Caco-2 (cell line): ENCODE results near the gene NLRP3. TPM values are rescaled to one million over a fixed set of nuclear protein-coding genes. Genes with fewer than 3 reads are reported as not detected.
"Not testable (repeated sequence)": the region's sequence is repeated elsewhere in the genome, so short reads cannot be mapped to it uniquely, and the experiment has no call there.

Experiments used
- BruUV-seq: library from RNA; stranded (reverse); fragments of 400-500 nt; replicated peaks from 2 replicates; lab custom pipeline; 2021; lab: Mats Ljungman, UMichigan
- CTCF ChIA-PET: fragments of 300-600 bp; sonication (Branson Sonifier 250); formaldehyde crosslinking; loops from one replicate; lab custom pipeline; 2022; ENCODE audit warnings: antibody characterized with exemption; lab: Charles Lee
- POLR2A ChIA-PET: fragments of 300-600 bp; sonication (Branson Sonifier 250); formaldehyde crosslinking; loops from one replicate; lab custom pipeline; 2022; ENCODE audit warnings: antibody characterized with exemption; lab: Charles Lee
- DNase-seq, 2 experiments: peaks; one replicate each; pipeline versions ENCODE4 v3.0.0 to v3.0.0-alpha.2; 2020 to 2022
- H3K27me3 ChIP-seq: replicated peaks from 2 replicates; pipeline ENCODE4 v1.6.0; 2011; ENCODE audit warnings: low read length; ENCODE audit not compliant: control insufficient read depth, insufficient read depth
- H3K36me3 ChIP-seq: 2 replicates; pipeline ENCODE4 v1.5.1; 2011; ENCODE audit warnings: low read length; ENCODE audit not compliant: control insufficient read depth, insufficient read depth
- H3K4me1 ChIP-seq: fragments of 250-450 bp; sonication (Bioruptor Pico); 2 replicates; pipeline ENCODE4 v1.5.1; 2020; ENCODE audit warnings: mild to moderate bottlenecking
- H3K4me3 ChIP-seq: 2 replicates; pipeline ENCODE4 v1.5.1; 2011; ENCODE audit warnings: low read depth, mild to moderate bottlenecking, control low read depth, low read length
- H3K9me3 ChIP-seq: fragments of 250-450 bp; sonication (Bioruptor Pico); 2 replicates; pipeline ENCODE4 v1.5.1; 2020; ENCODE audit warnings: mild to moderate bottlenecking, moderate library complexity
- H3K27ac Mint-ChIP-seq: one replicate; pipeline ENCODE4 v1.8.0; 2022; ENCODE audit warnings: mixed read lengths; ENCODE audit not compliant: unreplicated experiment
- H3K27me3 Mint-ChIP-seq: one replicate; pipeline ENCODE4 v1.8.0; 2022; ENCODE audit warnings: mixed read lengths; ENCODE audit not compliant: insufficient read depth, unreplicated experiment
- H3K36me3 Mint-ChIP-seq: one replicate; pipeline ENCODE4 v1.8.0; 2022; ENCODE audit warnings: mild to moderate bottlenecking, mixed read lengths; ENCODE audit not compliant: insufficient read depth, unreplicated experiment
- H3K4me1 Mint-ChIP-seq: one replicate; pipeline ENCODE4 v1.8.0; 2022; ENCODE audit warnings: low read depth, mixed read lengths; ENCODE audit not compliant: unreplicated experiment
- H3K4me3 Mint-ChIP-seq: one replicate; pipeline ENCODE4 v1.8.0; 2022; ENCODE audit warnings: mild to moderate bottlenecking, moderate library complexity, mixed read lengths; ENCODE audit not compliant: unreplicated experiment
- H3K9me3 Mint-ChIP-seq: one replicate; pipeline ENCODE4 v1.8.0; 2022; ENCODE audit warnings: mixed read lengths; ENCODE audit not compliant: unreplicated experiment
- CTCF ChIP-seq, 2 experiments: fragments of 200-600 bp in 1 of 2; IDR thresholded peaks; 1 replicate in 1 of 2; 2 replicates in 1 of 2; pipeline versions ENCODE4 v1.5.1 to v1.8.0; 2011 to 2022; ENCODE audit warnings: antibody characterized with exemption in 1 of 2, control low read depth in 1 of 2, inconsistent platforms in 1 of 2, low read depth in 1 of 2, low read length in 1 of 2, mild to moderate bottlenecking in 1 of 2, moderate library complexity in 1 of 2; ENCODE audit not compliant: insufficient read depth in 1 of 2, severe bottlenecking in 1 of 2, unreplicated experiment in 1 of 2
- intact Hi-C: fragments of 100-400 bp; cut with micrococcal nuclease; formaldehyde crosslinking; loops from one replicate; pipeline ENCODE4 v1.10.0; 2022; ENCODE audit not compliant: unreplicated experiment
- total RNA-seq: library from RNA; stranded (reverse); gene quantifications from 2 replicates; pipeline ENCODE4 v1.2.3, GENCODE V29; 2022

The NLRP3 gene
- total RNA-seq, 1 experiment from 2014 or later = not detected

GRCh38 chr1:247390116-247390791 lies 25.7 kb upstream of the NLRP3 start:
- no peak overlapping the region for H3K27ac Mint-ChIP-seq
- H3K27me3 Mint-ChIP-seq = peaks cover 4% of the 10 kb centered on the region
- Histone ChIP-seq H3K4me1 (no peaks in the 10 kb centered on the region), H3K4me3 (no peak overlapping the region), H3K27me3 (no peaks in the 10 kb centered on the region; the same call in 1 of the 2 replicates), H3K36me3 (no peaks in the 10 kb centered on the region), H3K9me3 (no peaks in the 10 kb centered on the region)
- H3K4me3 Mint-ChIP-seq = no peak overlapping the region
- DNase-seq = peak; percentile 77 to 82
- BruUV-seq = no TSS peak
- TF ChIP-seq CTCF (IDR thresholded peaks at IDR 0.05; ENCODE audit: insufficient read depth in 1 of 2, low read depth in 1 of 2, low read length in 1 of 2, severe bottlenecking in 1 of 2, unreplicated experiment in 1 of 2) = peak; percentile 77 to 90
- no peaks in the 10 kb centered on the region for H3K9me3 Mint-ChIP-seq
- CTCF ChIA-PET = interaction anchor here (0.6 to 1.7 kb wide), 8 partner anchors 11 to 824 kb away, joined by 3 to 6 read pairs (median 4); partner anchors contain the start of gene TFB2M
- POLR2A ChIA-PET = no interaction called here
- intact Hi-C loops = loop anchor here (1.0 kb wide), 3 partner anchors 62 to 186 kb away; no protein-coding TSS in a partner anchor
- peaks cover 7% of the 10 kb centered on the region for H3K4me1 Mint-ChIP-seq
- no peaks in the 10 kb centered on the region for H3K36me3 Mint-ChIP-seq

GRCh38 chr1:247390996-247391395 lies 25.0 kb upstream of the NLRP3 start:
- Histone ChIP-seq H3K9me3 (no peaks in the 10 kb centered on the region), H3K36me3 (no peaks in the 10 kb centered on the region), H3K4me3 (no peak overlapping the region), H3K4me1 (no peaks in the 10 kb centered on the region), H3K27me3 (no peaks in the 10 kb centered on the region; the same call in 1 of the 2 replicates)
- Mint-ChIP-seq H3K27ac (no peak overlapping the region), H3K4me3 (no peak overlapping the region), H3K27me3 (peaks cover 4% of the 10 kb centered on the region), H3K36me3 (no peaks in the 10 kb centered on the region), H3K9me3 (no peaks in the 10 kb centered on the region), H3K4me1 (peaks cover 7% of the 10 kb centered on the region)
- ChIA-PET CTCF (interaction anchor here (0.6 to 1.7 kb wide), 3 partner anchors 10 to 183 kb away, joined by 4 to 6 read pairs (median 5); no protein-coding TSS in a partner anchor), POLR2A (no interaction called here)
- BruUV-seq = no TSS peak
- DNase-seq = no peak
- intact Hi-C loops = loop anchor here (1.0 kb wide), 3 partner anchors 61 to 185 kb away; no protein-coding TSS in a partner anchor
- TF ChIP-seq CTCF (IDR thresholded peaks at IDR 0.05; ENCODE audit: insufficient read depth in 1 of 2, low read depth in 1 of 2, low read length in 1 of 2, severe bottlenecking in 1 of 2, unreplicated experiment in 1 of 2) = no peak

GRCh38 chr1:247392088-247392487 lies 23.9 kb upstream of the NLRP3 start:
- intact Hi-C loops = no loop called here
- no peak for DNase-seq
- Mint-ChIP-seq H3K4me1 (peaks cover 7% of the 10 kb centered on the region), H3K9me3 (no peaks in the 10 kb centered on the region), H3K27ac (no peak overlapping the region), H3K4me3 (no peak overlapping the region), H3K36me3 (no peaks in the 10 kb centered on the region), H3K27me3 (peaks cover 4% of the 10 kb centered on the region)
- no peak overlapping the region for H3K4me3 ChIP-seq
- no peak for TF ChIP-seq CTCF (IDR thresholded peaks at IDR 0.05; ENCODE audit: insufficient read depth in 1 of 2, low read depth in 1 of 2, low read length in 1 of 2, severe bottlenecking in 1 of 2, unreplicated experiment in 1 of 2)
- BruUV-seq = no TSS peak
- no peaks in the 10 kb centered on the region for H3K4me1 ChIP-seq
- CTCF ChIA-PET = no interaction called here
- no peaks in the 10 kb centered on the region for H3K9me3 ChIP-seq
- POLR2A ChIA-PET = no interaction called here
- H3K27me3 ChIP-seq = no peaks in the 10 kb centered on the region; the same call in 1 of the 2 replicates
- no peaks in the 10 kb centered on the region for H3K36me3 ChIP-seq

GRCh38 chr1:247395075-247395474 lies 20.9 kb upstream of the NLRP3 start:
- H3K27me3 Mint-ChIP-seq = peaks cover 11% of the 10 kb centered on the region
- H3K4me1 ChIP-seq, BruUV-seq, H3K36me3 Mint-ChIP-seq, intact Hi-C loops, POLR2A ChIA-PET, H3K4me1 Mint-ChIP-seq, H3K4me3 Mint-ChIP-seq, DNase-seq, H3K27me3 ChIP-seq, H3K4me3 ChIP-seq, CTCF ChIA-PET, H3K9me3 ChIP-seq, H3K27ac Mint-ChIP-seq, H3K36me3 ChIP-seq: not testable (repeated sequence)
- peaks cover 12% of the 10 kb centered on the region for H3K9me3 Mint-ChIP-seq
